Measurements from ENCODE around the gene PPM1E.
A peak's percentile ranks its signal among the peaks of the same experiment; 100 is the strongest.
"Not testable (repeated sequence)": the region's sequence is repeated elsewhere in the genome, so short reads cannot be mapped to it uniquely, and the experiment has no call there.

PPM1E gene

DNA sequence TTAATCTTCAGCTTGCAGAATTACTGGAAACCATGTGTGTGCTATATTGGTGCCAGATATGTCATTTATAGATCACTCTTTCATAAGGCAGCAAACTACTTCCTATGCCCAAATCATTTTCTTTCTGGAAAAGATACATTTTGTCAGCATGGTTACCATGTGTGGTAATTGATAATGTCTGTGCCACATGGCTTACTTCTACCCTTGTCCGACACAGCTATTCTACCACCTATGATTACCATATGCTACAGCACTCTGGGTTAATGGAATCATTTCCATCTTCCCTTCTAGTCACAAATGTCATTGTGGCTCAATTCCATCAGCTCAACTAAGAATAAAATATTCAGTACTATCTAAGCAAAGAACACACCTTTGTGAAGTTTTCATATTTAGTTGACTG, 8.0 kb upstream of the PPM1E start:
- no peak for DNase-seq (ENCODE audit: low read depth)
- H3K4me3 ChIP-seq (ENCODE audit: low read depth, low read length) = no peak overlapping the region
- TF ChIP-seq, protein P1, sequence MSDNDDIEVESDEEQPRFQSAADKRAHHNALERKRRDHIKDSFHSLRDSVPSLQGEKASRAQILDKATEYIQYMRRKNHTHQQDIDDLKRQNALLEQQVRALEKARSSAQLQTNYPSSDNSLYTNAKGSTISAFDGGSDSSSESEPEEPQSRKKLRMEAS (IDR thresholded peaks at IDR 0.05; ENCODE audit: low read depth, low read length) = no peak
- TF ChIP-seq, protein P2, sequence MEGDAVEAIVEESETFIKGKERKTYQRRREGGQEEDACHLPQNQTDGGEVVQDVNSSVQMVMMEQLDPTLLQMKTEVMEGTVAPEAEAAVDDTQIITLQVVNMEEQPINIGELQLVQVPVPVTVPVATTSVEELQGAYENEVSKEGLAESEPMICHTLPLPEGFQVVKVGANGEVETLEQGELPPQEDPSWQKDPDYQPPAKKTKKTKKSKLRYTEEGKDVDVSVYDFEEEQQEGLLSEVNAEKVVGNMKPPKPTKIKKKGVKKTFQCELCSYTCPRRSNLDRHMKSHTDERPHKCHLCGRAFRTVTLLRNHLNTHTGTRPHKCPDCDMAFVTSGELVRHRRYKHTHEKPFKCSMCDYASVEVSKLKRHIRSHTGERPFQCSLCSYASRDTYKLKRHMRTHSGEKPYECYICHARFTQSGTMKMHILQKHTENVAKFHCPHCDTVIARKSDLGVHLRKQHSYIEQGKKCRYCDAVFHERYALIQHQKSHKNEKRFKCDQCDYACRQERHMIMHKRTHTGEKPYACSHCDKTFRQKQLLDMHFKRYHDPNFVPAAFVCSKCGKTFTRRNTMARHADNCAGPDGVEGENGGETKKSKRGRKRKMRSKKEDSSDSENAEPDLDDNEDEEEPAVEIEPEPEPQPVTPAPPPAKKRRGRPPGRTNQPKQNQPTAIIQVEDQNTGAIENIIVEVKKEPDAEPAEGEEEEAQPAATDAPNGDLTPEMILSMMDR (IDR thresholded peaks at IDR 0.05; ENCODE audit: low read depth, low read length) = no peak
- TF ChIP-seq MYC (IDR thresholded peaks at IDR 0.05; ENCODE audit: low read depth, low read length) = no peak
- no peak for TF ChIP-seq POLR2A (IDR thresholded peaks at IDR 0.05; ENCODE audit: extremely low read depth, insufficient read length)

DNA sequence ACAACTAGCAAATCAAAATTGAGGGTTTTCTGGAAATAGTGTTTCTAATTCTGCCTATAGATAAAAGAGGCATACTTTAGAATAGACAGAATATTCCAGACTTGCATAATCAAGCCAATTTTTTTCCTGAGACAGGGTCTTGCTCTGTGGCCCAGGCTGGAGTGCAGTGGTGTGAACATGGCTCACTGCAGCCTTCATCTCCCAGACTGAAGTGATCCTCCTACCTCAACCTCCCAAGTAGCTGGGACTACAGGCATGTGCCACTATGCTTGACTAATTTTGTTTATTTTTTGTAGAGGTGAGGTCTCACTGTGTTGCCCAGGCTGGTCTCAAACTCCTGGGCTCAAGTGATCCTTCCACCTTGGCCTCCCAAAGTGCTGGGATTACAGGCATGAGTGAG, 6.0 kb upstream of the PPM1E start:
- not testable (repeated sequence) for DNase-seq (ENCODE audit: low read depth); H3K4me3 ChIP-seq (ENCODE audit: low read depth, low read length)

DNA sequence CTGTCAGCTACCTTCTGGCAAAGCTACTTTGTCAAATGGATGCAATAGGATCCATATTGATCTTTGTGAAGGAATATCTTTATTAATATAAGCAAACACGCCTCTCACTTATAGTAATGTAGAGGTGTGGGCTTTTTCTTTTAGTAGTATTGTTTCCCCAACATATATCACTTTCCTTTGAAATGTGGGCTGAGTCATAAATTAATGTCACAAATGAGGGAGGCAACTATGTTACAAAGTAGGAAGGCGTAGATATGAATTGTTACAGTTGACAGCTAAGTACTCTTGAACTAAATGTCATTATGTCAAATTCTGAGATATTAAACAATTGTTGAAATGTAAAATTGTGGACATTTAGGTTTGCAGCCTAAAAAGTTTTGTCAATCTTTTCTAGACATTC, 2.6 kb upstream of the PPM1E start:
- no peak for DNase-seq (ENCODE audit: low read depth)
- H3K4me3 ChIP-seq (ENCODE audit: low read depth, low read length) = no peak overlapping the region
- TF ChIP-seq, protein P2 (IDR thresholded peaks at IDR 0.05; ENCODE audit: low read depth, low read length) = no peak
- no peak for TF ChIP-seq POLR2A (IDR thresholded peaks at IDR 0.05; ENCODE audit: extremely low read depth, insufficient read length)
- no peak for TF ChIP-seq MYC (IDR thresholded peaks at IDR 0.05; ENCODE audit: low read depth, low read length)
- TF ChIP-seq, protein P1 (IDR thresholded peaks at IDR 0.05; ENCODE audit: low read depth, low read length) = no peak

DNA sequence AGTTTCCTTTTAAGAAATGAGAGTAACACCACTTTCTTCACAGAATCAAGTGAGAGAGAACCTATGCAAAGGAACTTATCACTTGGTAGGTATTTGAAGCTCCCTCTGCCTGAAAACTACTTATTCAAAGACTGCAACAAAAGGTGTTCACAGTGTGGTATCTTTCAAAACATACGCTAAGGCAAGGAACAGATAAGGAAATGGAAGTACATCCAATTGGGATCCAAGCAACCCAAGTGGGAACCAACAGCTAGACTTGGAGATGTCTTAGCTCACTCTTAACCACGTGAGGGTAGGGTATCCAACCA, 431 bp upstream of the PPM1E start:
- no peak overlapping the region for H3K4me3 ChIP-seq (ENCODE audit: low read depth, low read length)
- no peak for DNase-seq (ENCODE audit: low read depth)

DNA sequence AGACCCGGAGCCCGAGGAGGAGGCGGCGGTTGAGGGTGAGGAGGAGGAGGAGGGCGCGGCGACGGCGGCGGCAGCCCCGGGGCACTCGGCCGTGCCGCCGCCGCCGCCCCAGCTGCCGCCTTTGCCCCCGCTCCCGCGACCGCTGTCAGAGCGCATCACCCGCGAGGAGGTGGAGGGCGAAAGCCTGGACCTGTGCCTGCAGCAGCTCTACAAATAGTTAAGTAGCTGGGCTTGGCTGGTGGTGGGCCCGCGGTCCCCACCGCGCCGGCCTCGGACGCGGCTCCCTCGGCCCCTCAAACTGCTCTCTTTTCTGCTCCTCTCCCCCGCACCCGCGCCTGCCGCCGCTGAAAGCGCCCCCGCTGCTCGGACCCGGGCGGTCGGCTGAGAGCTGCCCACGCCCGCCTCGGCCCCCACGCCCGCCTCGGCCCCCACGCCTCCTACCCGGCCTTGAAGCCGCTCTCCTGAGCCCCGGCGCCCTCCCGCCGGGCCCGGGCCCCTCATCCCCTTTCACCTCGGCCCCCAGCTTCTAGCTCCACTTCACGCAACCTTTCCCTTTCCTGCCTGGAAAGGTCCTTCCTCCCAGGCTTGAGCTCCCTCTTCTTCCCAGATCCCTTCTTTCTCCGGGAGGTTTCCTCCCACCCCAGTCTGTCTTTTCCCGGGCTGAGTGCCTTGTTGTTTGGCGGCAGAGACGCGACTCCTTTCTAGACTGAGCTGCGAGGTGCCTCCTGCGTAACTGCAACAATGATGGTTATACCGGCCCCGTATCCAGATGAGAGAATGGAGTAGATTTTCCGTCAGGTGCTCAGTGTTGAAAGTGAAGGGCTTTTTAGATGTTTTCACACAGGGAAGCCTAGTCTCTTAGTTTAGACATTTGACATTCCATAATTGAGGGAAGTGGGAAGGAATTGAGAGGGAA, 850 bp downstream of the PPM1E start:
- TF ChIP-seq POLR2A (IDR thresholded peaks at IDR 0.05; ENCODE audit: extremely low read depth, insufficient read length) (no peak), MYC (IDR thresholded peaks at IDR 0.05; ENCODE audit: low read depth, low read length) (no peak)
- TF ChIP-seq, protein P2 (IDR thresholded peaks at IDR 0.05; ENCODE audit: low read depth, low read length) = no peak
- TF ChIP-seq, protein P1 (IDR thresholded peaks at IDR 0.05; ENCODE audit: low read depth, low read length) = no peak
- peak; percentile 39 for DNase-seq (ENCODE audit: low read depth)
- H3K4me3 ChIP-seq (ENCODE audit: low read depth, low read length) = peak overlapping the region; percentile 36

More for the DNA sequence above, 431 bp upstream of the PPM1E start:
- no peak for TF ChIP-seq POLR2A (IDR thresholded peaks at IDR 0.05; ENCODE audit: extremely low read depth, insufficient read length)
- TF ChIP-seq, protein P1 (IDR thresholded peaks at IDR 0.05; ENCODE audit: low read depth, low read length) = no peak
- no peak for TF ChIP-seq MYC (IDR thresholded peaks at IDR 0.05; ENCODE audit: low read depth, low read length)
- TF ChIP-seq, protein P2 (IDR thresholded peaks at IDR 0.05; ENCODE audit: low read depth, low read length) = no peak

DNA sequence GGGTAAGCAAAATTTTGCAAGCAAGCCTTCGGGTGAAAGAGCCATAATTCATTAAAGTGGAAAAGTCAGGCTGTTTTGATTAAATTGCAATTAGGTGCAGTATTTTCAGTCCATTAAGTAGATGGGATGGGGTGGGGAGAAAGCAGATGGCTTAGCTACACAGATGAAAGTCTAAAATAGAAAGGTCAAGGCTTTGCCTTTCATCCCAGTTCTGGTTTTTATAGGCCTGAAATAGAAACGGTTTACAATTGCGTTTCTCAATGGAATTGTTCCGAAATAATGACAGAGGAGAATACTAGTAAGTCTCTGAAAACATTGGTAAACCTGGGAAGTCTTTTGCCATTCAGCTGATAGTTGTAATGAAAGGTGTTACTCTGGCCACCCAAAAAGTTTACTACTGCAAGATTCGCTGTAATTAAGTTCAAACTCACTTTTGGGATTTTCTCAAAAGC, 1.5 kb downstream of the PPM1E start:
- TF ChIP-seq POLR2A (IDR thresholded peaks at IDR 0.05; ENCODE audit: extremely low read depth, insufficient read length) (no peak), MYC (IDR thresholded peaks at IDR 0.05; ENCODE audit: low read depth, low read length) (no peak)
- TF ChIP-seq, protein P1 (IDR thresholded peaks at IDR 0.05; ENCODE audit: low read depth, low read length) = no peak
- TF ChIP-seq, protein P2 (IDR thresholded peaks at IDR 0.05; ENCODE audit: low read depth, low read length) = no peak
- no peak overlapping the region for H3K4me3 ChIP-seq (ENCODE audit: low read depth, low read length)

More for the DNA sequence above, 1.5 kb downstream of the PPM1E start:
- DNase-seq (ENCODE audit: low read depth) = no peak
